ENCODE data around the gene FANK1. TPM values are rescaled to one million over a fixed set of nuclear protein-coding genes. Genes with fewer than 3 reads are reported as not detected.
"Not testable (repeated sequence)": the region's sequence is repeated elsewhere in the genome, so short reads cannot be mapped to it uniquely, and the experiment has no call there.

The FANK1 gene
- polyA plus RNA-seq, 3 donors, result 0.20 TPM; not detected in 2

- H3K36me3 Mint-ChIP-seq; H3K79me2 ChIP-seq (ENCODE audit: insufficient read depth, low read length); H3K36me3 ChIP-seq (replicated peaks in 1 of 2; ENCODE audit: control insufficient read depth in 1 of 2, insufficient read depth in 2 of 2, low read length in 2 of 2); H3K9me3 ChIP-seq (replicated peaks in 1 of 2; ENCODE audit: control insufficient read depth in 1 of 2, insufficient read depth in 1 of 2, low read length in 2 of 2); H4K20me1 ChIP-seq (ENCODE audit: insufficient read depth, low read length); H3K9me3 Mint-ChIP-seq; H3K27me3 Mint-ChIP-seq (ENCODE audit: low read depth in 3 of 3); H3K27me3 ChIP-seq (ENCODE audit: control insufficient read depth in 2 of 2, insufficient read depth in 2 of 2, low read length in 2 of 2); H3K27ac ChIP-seq (ENCODE audit: low read depth in 1 of 2, low read length in 2 of 2): not testable (repeated sequence)
- Mint-ChIP-seq H3K4me3 (peak overlapping the region; percentile 89 to 95), H3K27ac (peak overlapping the region in 6 of 7 donors; percentile 19 to 73 (median 62)), H3K4me1 (peaks cover 19% of the 10 kb centered on the region)
- Histone ChIP-seq H3K4me2 (replicated peaks; ENCODE audit: extremely low read depth, low read length, poor library complexity, severe bottlenecking) (peak overlapping the region; percentile 80), H3K4me3 (replicated peaks in 1 of 3; ENCODE audit: low read depth in 2 of 3, low read length in 3 of 3) (peak overlapping the region; percentile 42 to 79 (median 50)), H2AFZ (ENCODE audit: insufficient read depth, low read depth, low read length, poor library complexity, severe bottlenecking) (peak overlapping the region; percentile 87), H3K4me1 (ENCODE audit: control insufficient read depth in 1 of 2, insufficient read depth in 2 of 2, low read length in 2 of 2) (peaks cover 4 to 14% of the 10 kb centered on the region in 2 donors), H3K9ac (ENCODE audit: insufficient read depth, low read length, poor library complexity, severe bottlenecking) (peak overlapping the region; percentile 65)
- 25% methylated on average over 48 of the region's 50 CpGs for WGBS (ENCODE audit: insufficient coverage)
- intact Hi-C loops (cut with micrococcal nuclease), result loop anchor here (5.0 to 10.0 kb wide), 2 partner anchors 73 to 149 kb away; partner anchors contain the start of genes BCCIP (in 1 of the 2) and UROS (in 1 of the 2)
- DNase-seq, result peak in 2 of 3 donors; percentile 15 to 21
Observed at GRCh38 chr10:125895130-125896087, 955 bp upstream of the FANK1 start.

- H3K4me3 ChIP-seq (replicated peaks in 1 of 3; ENCODE audit: low read depth in 2 of 3, low read length in 3 of 3), result peak overlapping the region in 1 of 3 experiments; percentile 79
- not testable (repeated sequence) for H3K9me3 ChIP-seq (replicated peaks in 1 of 2; ENCODE audit: control insufficient read depth in 1 of 2, insufficient read depth in 1 of 2, low read length in 2 of 2); H3K27me3 ChIP-seq (ENCODE audit: control insufficient read depth in 2 of 2, insufficient read depth in 2 of 2, low read length in 2 of 2); DNase-seq; H3K27me3 Mint-ChIP-seq (ENCODE audit: low read depth in 3 of 3); H3K36me3 ChIP-seq (replicated peaks in 1 of 2; ENCODE audit: control insufficient read depth in 1 of 2, insufficient read depth in 2 of 2, low read length in 2 of 2); H3K9me3 Mint-ChIP-seq; H3K9ac ChIP-seq (ENCODE audit: insufficient read depth, low read length, poor library complexity, severe bottlenecking); H4K20me1 ChIP-seq (ENCODE audit: insufficient read depth, low read length); H3K36me3 Mint-ChIP-seq; H3K79me2 ChIP-seq (ENCODE audit: insufficient read depth, low read length); H3K27ac ChIP-seq (ENCODE audit: low read depth in 1 of 2, low read length in 2 of 2); H3K27ac Mint-ChIP-seq
- peak overlapping the region; percentile 87 for H2AFZ ChIP-seq (ENCODE audit: insufficient read depth, low read depth, low read length, poor library complexity, severe bottlenecking)
- H3K4me2 ChIP-seq (replicated peaks; ENCODE audit: extremely low read depth, low read length, poor library complexity, severe bottlenecking), result peak overlapping the region; percentile 80
- 29% methylated on average over 1 of the region's 4 CpGs for whole genome bisulfite sequencing (ENCODE audit: insufficient coverage)
- intact Hi-C loops (cut with micrococcal nuclease), result loop anchor here (5.0 to 10.0 kb wide), 2 partner anchors 75 to 147 kb away; partner anchors contain the start of genes BCCIP (in 1 of the 2) and UROS (in 1 of the 2)
- Mint-ChIP-seq H3K4me1 (peaks cover 19% of the 10 kb centered on the region), H3K4me3 (peak overlapping the region; percentile 89 to 95)
- H3K4me1 ChIP-seq (ENCODE audit: control insufficient read depth in 1 of 2, insufficient read depth in 2 of 2, low read length in 2 of 2), result peaks cover 4 to 14% of the 10 kb centered on the region in 2 donors
Observed at GRCh38 chr10:125897317-125897716, 953 bp downstream of the FANK1 start.

- H3K27ac ChIP-seq (ENCODE audit: low read depth in 1 of 2, low read length in 2 of 2); H3K79me2 ChIP-seq (ENCODE audit: insufficient read depth, low read length); H3K4me3 ChIP-seq (replicated peaks in 1 of 3; ENCODE audit: low read depth in 2 of 3, low read length in 3 of 3); H3K9me3 Mint-ChIP-seq; H3K9ac ChIP-seq (ENCODE audit: insufficient read depth, low read length, poor library complexity, severe bottlenecking); H2AFZ ChIP-seq (ENCODE audit: insufficient read depth, low read depth, low read length, poor library complexity, severe bottlenecking); H4K20me1 ChIP-seq (ENCODE audit: insufficient read depth, low read length); H3K4me2 ChIP-seq (replicated peaks; ENCODE audit: extremely low read depth, low read length, poor library complexity, severe bottlenecking); H3K4me3 Mint-ChIP-seq; H3K4me1 Mint-ChIP-seq; H3K36me3 Mint-ChIP-seq; H3K27me3 Mint-ChIP-seq (ENCODE audit: low read depth in 3 of 3); H3K27ac Mint-ChIP-seq; intact Hi-C loops (cut with micrococcal nuclease); H3K36me3 ChIP-seq (replicated peaks in 1 of 2; ENCODE audit: control insufficient read depth in 1 of 2, insufficient read depth in 2 of 2, low read length in 2 of 2); H3K4me1 ChIP-seq (ENCODE audit: control insufficient read depth in 1 of 2, insufficient read depth in 2 of 2, low read length in 2 of 2); H3K27me3 ChIP-seq (ENCODE audit: control insufficient read depth in 2 of 2, insufficient read depth in 2 of 2, low read length in 2 of 2); H3K9me3 ChIP-seq (replicated peaks in 1 of 2; ENCODE audit: control insufficient read depth in 1 of 2, insufficient read depth in 1 of 2, low read length in 2 of 2); DNase-seq: not testable (repeated sequence)
- WGBS (ENCODE audit: insufficient coverage), result no CpG with 5 or more reads among the region's 3 CpGs
Observed at GRCh38 chr10:125900963-125901362, 4.6 kb downstream of the FANK1 start.

- H3K36me3 Mint-ChIP-seq; H3K4me3 Mint-ChIP-seq; H3K36me3 ChIP-seq (replicated peaks in 1 of 2; ENCODE audit: control insufficient read depth in 1 of 2, insufficient read depth in 2 of 2, low read length in 2 of 2); H3K9me3 ChIP-seq (replicated peaks in 1 of 2; ENCODE audit: control insufficient read depth in 1 of 2, insufficient read depth in 1 of 2, low read length in 2 of 2); H3K27ac Mint-ChIP-seq; H3K4me3 ChIP-seq (replicated peaks in 1 of 3; ENCODE audit: low read depth in 2 of 3, low read length in 3 of 3); H3K27ac ChIP-seq (ENCODE audit: low read depth in 1 of 2, low read length in 2 of 2); H3K27me3 Mint-ChIP-seq (ENCODE audit: low read depth in 3 of 3); H3K9ac ChIP-seq (ENCODE audit: insufficient read depth, low read length, poor library complexity, severe bottlenecking); H4K20me1 ChIP-seq (ENCODE audit: insufficient read depth, low read length); intact Hi-C loops (cut with micrococcal nuclease); H3K4me2 ChIP-seq (replicated peaks; ENCODE audit: extremely low read depth, low read length, poor library complexity, severe bottlenecking); H3K4me1 Mint-ChIP-seq; H2AFZ ChIP-seq (ENCODE audit: insufficient read depth, low read depth, low read length, poor library complexity, severe bottlenecking); DNase-seq; H3K4me1 ChIP-seq (ENCODE audit: control insufficient read depth in 1 of 2, insufficient read depth in 2 of 2, low read length in 2 of 2); H3K79me2 ChIP-seq (ENCODE audit: insufficient read depth, low read length); H3K9me3 Mint-ChIP-seq; H3K27me3 ChIP-seq (ENCODE audit: control insufficient read depth in 2 of 2, insufficient read depth in 2 of 2, low read length in 2 of 2): not testable (repeated sequence)
- WGBS (ENCODE audit: insufficient coverage), result no CpG with 5 or more reads among the region's 3 CpGs
Observed at GRCh38 chr10:125903135-125903640, 6.8 kb downstream of the FANK1 start.

Data from CD14-positive monocyte (primary cell).